HG03064 (cell line): ENCODE measurements around the gene BRINP2.

Experiments used
- ATAC-seq: cut with Tn5 transposase; IDR thresholded peaks from one replicate; pipeline ENCODE4 v1.9.1; 2021; ENCODE audit warnings: low read depth; ENCODE audit not compliant: unreplicated experiment

BRINP2 gene, protein sequence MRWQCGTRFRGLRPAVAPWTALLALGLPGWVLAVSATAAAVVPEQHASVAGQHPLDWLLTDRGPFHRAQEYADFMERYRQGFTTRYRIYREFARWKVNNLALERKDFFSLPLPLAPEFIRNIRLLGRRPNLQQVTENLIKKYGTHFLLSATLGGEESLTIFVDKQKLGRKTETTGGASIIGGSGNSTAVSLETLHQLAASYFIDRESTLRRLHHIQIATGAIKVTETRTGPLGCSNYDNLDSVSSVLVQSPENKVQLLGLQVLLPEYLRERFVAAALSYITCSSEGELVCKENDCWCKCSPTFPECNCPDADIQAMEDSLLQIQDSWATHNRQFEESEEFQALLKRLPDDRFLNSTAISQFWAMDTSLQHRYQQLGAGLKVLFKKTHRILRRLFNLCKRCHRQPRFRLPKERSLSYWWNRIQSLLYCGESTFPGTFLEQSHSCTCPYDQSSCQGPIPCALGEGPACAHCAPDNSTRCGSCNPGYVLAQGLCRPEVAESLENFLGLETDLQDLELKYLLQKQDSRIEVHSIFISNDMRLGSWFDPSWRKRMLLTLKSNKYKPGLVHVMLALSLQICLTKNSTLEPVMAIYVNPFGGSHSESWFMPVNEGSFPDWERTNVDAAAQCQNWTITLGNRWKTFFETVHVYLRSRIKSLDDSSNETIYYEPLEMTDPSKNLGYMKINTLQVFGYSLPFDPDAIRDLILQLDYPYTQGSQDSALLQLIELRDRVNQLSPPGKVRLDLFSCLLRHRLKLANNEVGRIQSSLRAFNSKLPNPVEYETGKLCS

DNA sequence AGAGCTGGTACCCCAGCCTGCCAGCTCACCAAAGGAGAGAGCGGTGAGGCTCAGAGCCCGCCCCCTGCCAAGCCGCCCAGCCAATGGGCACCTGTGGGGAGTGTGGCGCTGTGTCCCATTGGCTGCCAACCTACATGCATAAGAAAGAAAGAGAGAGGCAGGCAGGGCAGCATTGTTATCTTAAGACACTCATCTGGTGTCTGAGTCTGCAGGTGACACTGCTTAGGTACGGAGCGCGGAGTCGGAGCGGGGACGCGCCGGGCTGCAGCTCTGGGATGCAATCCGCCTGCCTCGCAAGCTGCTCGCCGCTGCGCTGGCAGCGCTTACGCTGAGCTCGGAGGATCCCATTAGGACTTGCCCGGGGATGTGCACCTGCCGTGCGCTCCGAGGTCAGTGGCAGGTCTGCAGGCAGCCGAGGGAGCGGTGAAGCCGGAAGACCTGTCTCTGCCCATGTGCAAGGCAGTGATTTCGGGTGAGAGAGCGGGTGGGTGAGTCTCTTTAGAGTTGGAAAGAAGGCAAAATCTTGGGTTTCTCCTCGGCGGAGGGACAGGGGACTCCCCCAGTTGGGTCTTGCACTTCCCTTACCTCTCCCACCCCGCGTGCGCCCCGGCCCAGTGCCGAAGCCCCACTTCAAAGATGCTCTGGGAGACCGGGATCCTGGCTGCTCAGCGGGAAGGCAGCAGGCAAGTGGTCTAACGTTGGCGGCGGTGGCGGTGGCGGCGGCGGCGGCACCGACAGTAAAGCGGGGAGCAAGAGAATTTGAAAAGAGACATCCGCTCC is at the start of gene BRINP2:
TSS of gene BRINP2 (plus strand) at position 203 of the 780 bp plus-strand sequence. CDS start 58,919 bp downstream, outside the sequence.
- ATAC-seq, result no peak

DNA sequence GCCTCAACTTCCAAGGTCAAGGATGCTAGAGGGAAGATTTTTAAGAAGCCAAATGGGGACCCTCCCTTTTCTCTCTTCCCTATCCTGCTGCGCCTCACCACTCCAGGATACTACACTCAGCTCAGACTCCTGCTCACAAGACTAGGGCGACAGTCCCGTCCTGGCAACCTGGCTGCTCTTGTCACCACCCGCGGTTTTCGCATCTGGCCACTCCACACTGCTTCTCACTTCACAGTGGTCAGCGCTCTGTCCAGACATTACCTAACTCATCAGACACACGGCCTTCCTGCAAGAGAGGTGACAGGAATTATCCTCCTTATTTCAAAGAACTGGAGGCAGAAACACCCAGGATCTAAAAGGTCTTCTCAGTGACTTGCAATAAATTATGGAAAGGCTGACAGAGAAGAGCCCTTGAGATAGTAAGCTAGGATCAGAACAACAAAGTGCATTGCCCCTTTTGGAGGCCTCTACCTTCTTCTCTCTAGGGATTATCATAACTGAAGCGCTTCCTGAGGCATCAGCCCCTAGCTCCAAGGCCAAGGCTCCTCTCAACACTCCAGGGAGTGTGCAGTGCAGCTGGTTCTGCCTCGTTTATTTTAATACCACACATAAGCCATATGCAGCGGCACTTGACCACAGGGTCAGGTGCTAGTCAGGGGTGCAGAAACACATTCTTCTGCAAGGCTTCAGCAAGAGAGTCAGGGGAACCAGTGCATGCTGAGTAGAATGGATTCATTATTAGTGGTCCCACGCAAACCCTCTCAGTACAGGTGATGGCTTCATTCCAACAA is 48.1 kb upstream of the BRINP2 start:
- no peak for ATAC-seq

DNA sequence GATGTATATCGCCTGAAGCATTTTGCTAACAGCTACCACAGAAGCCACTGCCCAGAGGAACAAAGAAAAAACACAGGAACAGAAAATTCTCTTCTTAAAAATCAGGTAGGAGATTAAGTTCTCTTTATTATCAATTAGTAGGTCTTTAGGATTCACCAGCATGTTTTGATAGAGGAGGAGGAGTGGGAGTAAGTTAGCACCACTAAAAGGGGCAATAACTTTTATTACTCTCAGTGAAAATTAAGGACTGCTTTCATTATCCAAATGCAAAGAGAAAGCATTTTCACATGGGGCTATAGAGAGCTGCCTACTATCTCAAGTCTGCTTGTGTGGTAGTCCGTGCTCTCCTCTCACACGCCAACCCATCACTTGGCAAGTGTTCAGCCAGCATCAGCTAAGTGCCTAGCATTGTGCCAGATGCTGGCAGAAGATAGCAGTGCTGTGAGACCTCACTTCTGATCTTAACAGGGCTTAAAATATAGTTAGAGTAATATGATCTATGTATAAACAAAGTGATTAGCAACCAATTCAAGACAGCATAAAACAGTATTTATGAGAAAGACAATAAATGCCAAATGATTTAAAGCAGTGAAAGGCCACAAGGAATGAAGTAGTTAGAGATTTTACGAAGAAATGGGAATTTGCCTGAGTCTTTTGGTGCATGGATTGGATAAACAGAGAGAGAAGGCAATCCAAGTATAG is 46.0 kb upstream of the BRINP2 start:
- ATAC-seq, result no peak

DNA sequence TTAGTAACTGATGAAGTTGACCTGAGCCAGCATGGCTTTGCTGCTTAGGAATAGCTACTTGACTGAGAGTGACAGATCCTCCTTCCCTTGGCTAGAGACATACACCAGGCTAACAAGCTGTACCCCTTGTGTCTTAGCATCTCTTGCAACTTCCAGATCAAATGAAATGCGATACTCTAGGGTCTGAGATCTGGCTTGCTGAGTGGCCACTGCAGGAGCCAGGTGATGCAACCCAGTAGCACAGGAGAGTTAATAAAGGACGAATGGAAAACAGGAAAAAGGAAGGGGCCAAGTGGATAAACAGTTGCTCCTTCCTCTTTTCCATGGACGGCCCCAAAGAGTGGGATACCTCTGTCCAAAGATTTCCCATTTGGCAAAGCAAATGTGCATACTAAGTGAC is 44.5 kb upstream of the BRINP2 start:
- ATAC-seq, result no peak

DNA sequence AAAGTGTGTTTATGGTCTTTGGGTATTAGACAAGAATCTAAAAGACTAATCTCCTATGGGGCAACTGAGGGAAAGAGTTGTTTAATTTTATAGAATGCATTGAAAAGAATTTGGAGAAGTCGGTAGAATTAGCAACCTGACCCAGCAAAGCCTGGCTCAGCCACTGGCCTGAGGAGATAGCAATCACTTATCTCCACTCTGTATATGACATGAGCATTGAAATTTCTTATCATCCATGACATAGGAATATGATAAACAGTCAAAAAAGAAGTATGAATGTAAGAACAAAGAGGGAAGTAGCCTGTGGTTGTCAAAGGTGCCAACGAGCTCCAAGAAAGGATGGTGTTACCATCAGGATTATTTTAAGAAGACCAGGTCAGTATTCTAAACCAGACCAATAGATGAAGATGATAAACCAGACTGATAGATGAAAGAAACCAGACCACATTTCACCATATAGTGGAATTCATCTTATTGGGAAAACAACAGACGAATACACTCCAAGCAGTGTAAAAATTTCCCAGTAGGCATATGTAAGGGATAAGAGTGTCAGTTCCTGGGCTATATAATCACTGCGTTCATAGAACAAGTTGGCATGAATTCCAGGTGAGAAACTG is 42.0 kb upstream of the BRINP2 start:
- no peak for ATAC-seq

DNA sequence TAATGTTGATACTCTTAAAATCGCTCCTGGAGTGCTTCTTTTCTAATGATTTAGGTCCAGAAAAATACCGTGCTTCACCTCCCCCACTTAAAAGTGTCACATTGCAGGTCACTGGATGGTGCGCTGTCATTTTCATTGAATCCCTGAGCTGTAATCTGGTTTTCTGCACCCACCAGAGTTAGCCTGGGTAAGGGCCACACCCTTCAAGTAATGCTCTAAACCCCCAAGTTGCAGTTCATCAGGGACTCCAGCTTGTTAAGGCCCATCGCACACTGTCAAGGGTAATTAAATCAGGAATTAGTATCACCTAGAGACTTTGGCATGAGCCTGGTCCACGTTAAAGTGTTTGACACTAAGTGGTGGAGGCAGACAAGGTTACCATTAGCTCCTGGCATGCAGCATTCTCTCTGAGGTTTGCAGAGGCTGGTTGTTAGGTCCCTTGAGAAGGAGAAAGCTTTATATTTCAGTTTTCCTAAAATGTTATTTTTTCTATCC is 40.3 kb upstream of the BRINP2 start:
- ATAC-seq, result no peak

DNA sequence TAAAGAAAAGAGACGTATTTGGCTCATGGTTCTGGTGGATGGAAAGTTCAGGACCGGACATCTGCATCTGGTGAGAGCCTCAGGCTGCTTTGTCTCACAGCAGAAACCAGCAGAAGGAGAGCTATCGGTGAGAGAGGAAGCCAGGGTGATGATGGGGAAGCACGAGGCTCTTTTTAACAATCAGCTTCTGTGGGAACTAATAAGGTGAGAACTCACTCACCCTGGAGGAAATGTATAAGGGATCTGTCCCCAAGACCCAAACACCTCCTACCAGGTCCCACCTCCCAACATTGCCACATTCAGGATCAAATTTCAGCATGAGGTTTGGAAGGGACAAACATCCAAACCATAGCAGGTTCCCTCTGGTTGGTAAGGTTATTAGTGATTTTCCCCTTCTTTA is 39.0 kb upstream of the BRINP2 start:
- no peak for ATAC-seq

DNA sequence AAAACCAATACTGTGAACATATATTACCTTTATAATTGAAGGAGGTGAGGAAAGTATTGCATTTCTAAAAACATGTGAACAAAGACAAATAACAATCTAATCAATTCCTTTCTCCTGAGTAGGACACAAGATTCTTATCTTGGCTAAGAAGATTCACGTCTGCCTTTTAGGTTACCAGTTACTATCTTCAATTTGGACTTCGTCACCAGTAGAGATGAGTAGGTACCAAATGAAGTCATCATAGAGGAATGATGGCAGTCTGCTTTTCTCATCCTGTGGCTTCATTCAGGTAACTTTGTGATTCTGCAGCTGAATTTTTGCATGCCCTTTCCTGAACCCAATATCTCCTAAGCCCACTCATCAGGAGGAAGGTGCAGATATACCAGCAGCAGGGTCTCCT is 38.6 kb upstream of the BRINP2 start:
- ATAC-seq, result no peak

DNA sequence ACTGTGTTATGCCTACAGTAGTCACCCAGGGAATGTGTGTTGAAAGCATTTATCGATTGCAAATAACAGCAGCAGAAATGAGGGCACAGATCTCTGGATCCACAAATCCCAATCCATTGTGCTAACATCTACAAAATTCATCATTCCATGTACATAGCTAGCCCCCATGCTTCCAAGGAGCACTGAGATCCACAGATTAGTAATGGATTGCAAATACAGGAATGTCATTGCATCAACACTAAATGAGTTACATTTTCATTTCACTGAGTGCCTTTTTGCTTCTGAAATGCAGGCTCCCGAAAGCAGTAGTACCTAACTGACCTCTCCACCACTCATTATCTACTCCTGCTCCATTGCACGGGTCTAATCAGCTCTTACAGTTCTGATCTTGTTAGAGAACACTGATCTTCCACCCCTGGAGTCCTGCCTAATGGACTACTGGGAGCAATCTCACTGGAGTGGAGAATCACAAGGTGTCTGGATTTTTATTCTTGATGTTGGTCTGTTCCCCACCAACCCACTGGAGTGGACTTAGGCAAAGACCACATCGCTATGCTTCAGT is 36.7 kb upstream of the BRINP2 start:
- ATAC-seq, result no peak

DNA sequence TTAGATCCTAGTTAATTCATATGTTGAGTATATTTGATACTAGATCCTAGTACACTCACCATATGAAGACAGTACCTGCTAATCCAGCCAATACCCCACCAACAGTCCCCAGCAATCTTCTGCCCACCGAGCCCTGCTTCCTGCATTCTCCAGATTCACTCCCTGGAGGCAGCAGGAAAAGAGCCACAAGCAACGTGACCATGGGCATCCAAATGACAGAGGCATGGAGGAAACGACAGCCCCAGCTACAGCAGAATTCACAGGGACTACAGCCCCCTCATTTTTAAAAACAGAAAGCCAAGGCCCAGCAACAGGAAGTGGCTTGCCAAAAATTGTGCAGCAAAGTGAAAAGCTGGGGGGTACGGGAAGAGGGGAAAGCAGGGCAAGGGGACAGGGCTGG is 35.5 kb upstream of the BRINP2 start:
- no peak for ATAC-seq

DNA sequence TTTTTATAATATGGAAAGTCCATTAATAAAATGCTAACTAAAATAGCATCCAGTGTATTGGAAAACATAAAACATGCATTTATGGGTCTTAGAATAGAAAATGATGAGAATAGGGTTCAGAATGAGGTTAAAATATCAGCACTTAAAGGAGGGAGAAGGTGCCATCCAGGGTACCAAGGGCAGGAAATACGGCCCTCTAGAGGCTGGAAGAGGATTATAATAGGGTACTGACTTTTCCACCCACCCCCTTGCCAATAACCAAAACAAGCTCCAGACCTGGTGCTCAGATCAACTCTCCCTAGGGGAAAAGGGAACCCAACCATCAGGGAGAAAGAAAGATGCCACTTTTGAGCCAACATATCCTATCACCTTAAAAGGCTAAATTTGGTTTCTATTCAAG is 32.9 kb upstream of the BRINP2 start:
- no peak for ATAC-seq

DNA sequence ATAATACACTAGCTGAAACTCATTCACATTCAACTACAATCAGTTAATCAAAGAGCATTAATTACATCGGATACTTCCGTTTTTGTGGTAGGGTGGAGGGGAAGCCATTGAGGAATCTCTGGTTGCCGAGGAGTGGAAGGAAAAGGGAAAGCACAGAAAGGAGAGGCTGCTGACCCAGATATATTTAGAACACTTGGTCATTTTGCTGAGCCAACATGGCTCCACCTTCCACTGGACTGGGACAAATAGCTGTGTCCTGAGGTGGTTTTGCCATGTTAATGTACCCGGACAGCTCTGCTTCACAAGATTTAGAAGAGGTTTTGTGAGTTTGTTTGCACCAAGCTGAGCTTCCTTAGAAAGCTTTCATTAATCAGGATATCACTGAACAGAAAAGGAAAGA is 32.4 kb upstream of the BRINP2 start:
- ATAC-seq, result no peak

DNA sequence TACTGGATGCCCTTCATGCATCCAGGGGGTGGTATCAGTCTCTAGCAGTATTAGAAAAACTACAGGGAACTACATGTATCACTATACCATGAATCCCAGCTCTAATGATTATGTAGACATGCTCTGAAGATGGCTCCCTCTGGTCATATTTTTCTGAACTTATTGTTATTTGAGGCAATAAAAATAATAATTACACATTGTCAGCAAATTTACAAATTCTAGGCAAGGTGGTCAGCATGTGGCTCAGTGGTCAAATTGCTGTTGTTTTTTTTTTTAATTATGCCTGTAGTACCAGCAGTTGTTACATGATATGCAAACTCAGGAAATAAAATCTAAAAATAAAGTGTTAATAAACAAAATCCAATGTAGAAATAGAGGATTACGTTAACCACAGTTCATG is 28.7 kb upstream of the BRINP2 start:
- ATAC-seq, result no peak

DNA sequence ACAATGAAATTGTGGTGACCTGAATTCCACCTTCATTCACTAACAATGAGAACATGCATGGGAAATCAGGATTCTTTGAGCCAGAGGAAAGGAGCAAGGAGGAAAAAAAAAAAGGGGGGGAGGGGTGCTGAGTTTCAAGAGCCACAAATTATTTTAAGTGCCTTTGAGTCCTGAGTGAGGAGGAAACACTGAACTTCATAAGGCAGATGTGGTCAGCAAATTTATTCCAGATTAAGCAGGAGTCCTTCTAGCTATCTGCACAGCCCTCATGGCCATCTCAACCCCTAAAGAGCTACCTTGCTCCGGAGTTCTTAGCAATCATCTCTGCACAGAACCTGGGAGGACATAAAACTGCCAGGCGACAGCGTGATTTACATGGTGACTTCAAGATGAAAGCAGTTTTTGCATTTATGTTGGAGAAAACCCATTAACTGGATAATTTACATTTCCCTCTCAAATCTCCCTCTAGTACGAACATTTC is 27.9 kb upstream of the BRINP2 start:
- no peak for ATAC-seq

DNA sequence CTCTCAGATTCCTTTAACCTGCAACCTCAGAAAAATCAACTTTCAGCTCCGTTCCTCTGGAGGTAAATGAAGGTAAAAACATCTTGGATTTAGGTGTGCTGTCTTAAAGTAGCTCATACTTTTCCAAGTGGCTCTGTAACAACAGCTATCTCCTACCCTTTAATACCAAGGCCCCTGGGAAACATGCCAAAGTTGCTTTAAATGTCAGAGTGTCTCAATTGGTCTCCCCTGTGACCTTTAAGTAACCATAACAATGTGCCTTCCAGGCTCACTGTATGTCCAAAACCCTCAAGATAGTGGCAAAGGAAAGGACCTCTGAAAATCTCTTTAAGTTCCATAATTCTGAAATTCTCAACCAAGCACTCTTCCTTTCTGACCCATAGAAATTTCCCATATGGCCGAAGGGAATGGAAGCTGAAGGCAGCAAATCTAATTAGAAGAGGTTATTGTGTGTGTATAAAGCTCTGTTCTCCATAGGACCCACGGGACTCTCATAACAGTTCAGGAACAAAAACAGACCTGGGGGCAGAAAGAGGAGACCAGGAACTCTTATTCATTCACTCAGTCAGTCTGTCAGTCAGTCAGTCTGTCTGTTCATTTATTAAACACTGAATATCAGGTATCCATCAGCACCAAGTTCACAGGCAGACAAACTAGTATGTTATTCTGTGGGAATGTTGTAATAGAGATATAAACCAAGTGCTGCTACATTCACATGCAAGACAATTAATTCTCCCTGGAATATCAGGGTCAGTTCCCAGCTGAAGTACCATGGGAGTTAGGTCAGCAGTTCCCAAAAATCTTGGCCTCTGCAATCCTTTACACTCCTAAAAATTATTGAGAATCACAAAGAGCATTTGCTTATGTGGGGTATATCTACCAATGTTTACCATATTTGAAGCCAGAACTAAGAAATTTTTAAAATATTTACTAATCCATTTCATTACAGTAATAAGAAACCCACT is 25.4 kb upstream of the BRINP2 start:
- no peak for ATAC-seq

DNA sequence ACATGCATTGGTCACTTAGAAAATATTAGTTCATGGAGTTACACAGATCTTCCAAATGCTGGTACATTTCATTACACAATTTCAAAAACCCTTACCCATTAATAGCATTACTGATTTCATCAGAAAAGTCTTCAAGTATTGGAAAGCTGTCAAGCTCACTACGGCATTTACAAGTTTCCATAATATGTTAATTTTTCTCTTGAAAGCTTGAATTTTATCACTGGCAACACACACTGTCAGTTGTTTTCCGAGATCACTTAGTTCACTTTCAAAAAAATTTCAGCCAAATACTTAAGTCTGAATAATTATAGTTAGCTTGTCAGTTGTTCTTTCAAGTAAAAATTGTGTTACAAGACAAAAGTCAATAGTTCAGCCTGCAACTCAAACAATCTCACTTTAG is 24.3 kb upstream of the BRINP2 start:
- no peak for ATAC-seq

DNA sequence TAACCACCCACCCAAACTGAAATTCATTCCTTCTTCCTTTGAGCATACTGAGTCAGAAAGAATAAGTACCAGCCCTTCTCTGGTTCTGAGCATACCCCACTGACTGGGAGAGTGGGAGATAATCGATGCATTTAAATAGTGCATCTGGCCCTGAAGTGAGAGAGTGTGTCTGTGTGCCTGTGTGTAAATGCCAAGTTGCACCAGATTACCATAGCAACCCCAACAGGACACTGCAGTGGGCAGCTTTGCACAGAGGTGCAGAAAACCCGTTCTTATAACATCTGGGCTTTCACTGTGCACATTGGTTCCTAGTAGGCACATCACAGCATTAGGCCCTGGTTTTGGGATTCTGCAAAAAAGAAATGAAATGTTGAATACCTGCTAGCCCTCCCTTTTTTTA is 8.5 kb upstream of the BRINP2 start:
- no peak for ATAC-seq
